ENCODE data around the gene SPACA4. TPM values are rescaled to one million over a fixed set of nuclear protein-coding genes. Genes with fewer than 3 reads are reported as not detected.

Gene SPACA4
- total and polyA plus RNA-seq, 4 experiments from 2014 or later: not detected

- Mint-ChIP-seq H3K36me3 (peaks cover 14 to 51% of the 10 kb centered on the region in 2 donors), H3K4me3 (peak overlapping the region; percentile 84 to 89 (median 86)), H3K9me3 (peaks cover 0 to 4% (median 0%) of the 10 kb centered on the region in 8 donors), H3K27ac (peak overlapping the region; percentile 92 to 98 (median 95)), H3K27me3 (no peaks in the 10 kb centered on the region), H3K4me1 (peaks cover 12 to 51% (median 33%) of the 10 kb centered on the region in 4 donors)
- Histone ChIP-seq H3K9me3 (ENCODE audit: control insufficient read depth in 1 of 2, low read length in 2 of 2) (no peaks in the 10 kb centered on the region), H3K36me3 (ENCODE audit: insufficient read depth, low read length) (peaks cover 35% of the 10 kb centered on the region), H3K4me3 (ENCODE audit: low read length in 2 of 2) (peak overlapping the region; percentile 3 to 4), H3K27ac (ENCODE audit: low read depth, low read length) (peak overlapping the region; percentile 88), H3K27me3 (ENCODE audit: insufficient read depth, low read length) (no peaks in the 10 kb centered on the region), H3K4me1 (ENCODE audit: insufficient read depth, low read length) (peaks cover 37% of the 10 kb centered on the region)
- intact Hi-C loops (cut with micrococcal nuclease): no loop called here
- ChIA-PET POLR2A (ENCODE audit: partially characterized antibody) (interaction anchor here (0.7 to 6.4 kb wide), 9 partner anchors 11 to 301 kb away, joined by 3 to 76 read pairs (median 6); partner anchors contain the start of genes CA11, RPL18 and SPHK2), CTCF (ENCODE audit: partially characterized antibody) (interaction anchor here (2.6 kb wide), 1 partner anchor 12 kb away, joined by 16 read pairs; the partner anchor contains the start of gene CA11)
- DNase-seq: no peak
These were observed 27.4 kb downstream of the SPACA4 start for GRCh38 chr19:48634036-48634342.

DNA sequence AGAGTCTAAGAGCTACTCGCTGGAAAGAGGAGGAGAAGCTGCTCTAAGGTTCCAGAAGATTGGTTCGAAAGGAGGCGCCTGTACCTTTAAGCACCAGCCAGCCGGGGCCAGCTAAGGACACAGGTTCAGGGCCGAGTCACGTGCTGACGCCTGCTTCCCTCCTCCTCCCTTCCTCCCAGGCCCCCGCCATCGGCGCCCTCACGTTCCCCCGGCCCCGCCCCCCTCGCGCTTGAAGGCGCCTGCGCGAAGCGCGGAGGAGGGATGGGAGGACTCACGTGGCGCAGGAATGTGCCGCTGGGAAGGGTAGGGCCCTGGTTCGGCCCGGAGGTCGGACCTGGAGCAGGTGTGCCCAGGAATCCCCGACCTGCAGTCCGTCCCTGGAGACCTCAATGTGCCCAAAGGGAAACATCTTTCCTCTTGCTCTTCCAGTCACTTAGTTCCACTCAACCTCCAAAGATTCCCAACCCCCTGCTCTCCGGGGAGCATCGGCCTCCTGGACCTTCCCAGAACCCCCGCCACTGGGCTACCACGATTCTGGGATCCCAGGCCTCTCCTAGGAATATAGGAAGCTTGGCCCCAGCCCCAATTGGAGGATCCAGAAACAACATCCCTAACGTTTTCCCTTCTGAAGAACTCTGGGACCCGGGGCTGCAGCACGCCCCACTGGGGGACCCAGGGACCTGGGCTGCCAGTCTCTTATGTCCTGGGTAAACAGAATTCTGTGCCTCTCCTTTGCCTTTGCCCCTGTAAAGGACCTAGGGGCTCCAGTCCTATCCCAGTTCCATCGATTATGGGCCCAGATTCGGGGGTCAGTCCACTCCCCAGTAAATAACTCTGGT is 28.1 kb downstream of the SPACA4 start:
- ChIA-PET CTCF (ENCODE audit: partially characterized antibody) (interaction anchor here (2.6 kb wide), 1 partner anchor 11 kb away, joined by 16 read pairs; the partner anchor contains the start of gene CA11), POLR2A (ENCODE audit: partially characterized antibody) (interaction anchor here (0.6 to 6.4 kb wide), 10 partner anchors 10 to 302 kb away, joined by 3 to 76 read pairs (median 6); partner anchors contain the start of genes CA11, RPL18 and SPHK2)
- Histone ChIP-seq H3K4me3 (ENCODE audit: low read length in 2 of 2) (peak overlapping the region; percentile 46 to 50), H3K36me3 (ENCODE audit: insufficient read depth, low read length) (peaks cover 35% of the 10 kb centered on the region), H3K9me3 (ENCODE audit: control insufficient read depth in 1 of 2, low read length in 2 of 2) (no peaks in the 10 kb centered on the region), H3K27ac (ENCODE audit: low read depth, low read length) (peak overlapping the region; percentile 88), H3K27me3 (ENCODE audit: insufficient read depth, low read length) (no peaks in the 10 kb centered on the region), H3K4me1 (ENCODE audit: insufficient read depth, low read length) (peaks cover 43% of the 10 kb centered on the region)
- H3K4me1 Mint-ChIP-seq: peaks cover 16 to 56% (median 37%) of the 10 kb centered on the region in 4 donors
- H3K4me3 Mint-ChIP-seq: peak overlapping the region; percentile 84 to 89 (median 86)
- peaks cover 14 to 47% of the 10 kb centered on the region in 2 donors for H3K36me3 Mint-ChIP-seq
- H3K9me3 Mint-ChIP-seq: peaks cover 0 to 4% (median 0%) of the 10 kb centered on the region in 8 donors
- H3K27me3 Mint-ChIP-seq: no peaks in the 10 kb centered on the region
- H3K27ac Mint-ChIP-seq: peak overlapping the region; percentile 92 to 98 (median 95)
- peak; percentile 87 to 92 (median 88) for DNase-seq
- intact Hi-C loops (cut with micrococcal nuclease): loop anchor here (1.0 to 5.0 kb wide), 2 partner anchors 46 to 358 kb away; partner anchors contain the start of genes GYS1 and RUVBL2

DNA sequence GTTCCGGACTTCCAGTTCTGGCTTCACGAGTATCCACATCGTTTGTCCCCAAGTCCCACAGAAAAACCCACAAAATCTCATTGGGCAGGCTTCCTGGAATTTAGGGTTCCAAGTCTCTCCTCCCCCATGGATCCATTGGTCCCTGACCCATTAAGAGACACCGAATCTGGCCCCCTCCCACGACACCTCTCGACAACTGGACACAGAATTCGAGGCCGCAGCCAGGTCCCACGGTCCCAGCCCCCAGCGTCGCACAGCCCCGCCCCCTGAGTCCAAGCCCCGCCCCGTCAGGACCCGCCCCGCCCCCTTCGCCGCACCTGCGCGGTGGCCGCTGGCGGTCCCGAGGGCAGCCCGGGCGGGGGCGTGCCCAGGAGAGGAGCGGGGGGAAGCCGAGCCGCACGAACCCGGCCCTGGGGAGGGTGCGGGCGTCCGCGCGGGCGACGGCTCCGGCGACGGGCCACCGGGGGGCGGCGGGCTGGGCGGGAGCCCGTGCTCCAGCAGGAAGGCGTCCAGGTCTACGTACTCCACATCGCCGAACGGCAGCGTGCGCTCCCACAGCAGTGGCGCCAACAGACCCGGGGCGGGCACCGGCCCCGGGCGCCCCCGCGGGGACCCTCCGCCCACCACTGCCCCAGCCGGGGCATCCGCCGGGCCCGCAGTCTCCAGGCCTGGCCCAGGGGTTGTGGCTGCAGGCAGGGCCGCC is 28.9 kb downstream of the SPACA4 start:
- Histone ChIP-seq H3K4me3 (ENCODE audit: low read length in 2 of 2) (peak overlapping the region; percentile 52 to 88), H3K27me3 (ENCODE audit: insufficient read depth, low read length) (no peaks in the 10 kb centered on the region), H3K27ac (ENCODE audit: low read depth, low read length) (peak overlapping the region; percentile 88), H3K9me3 (ENCODE audit: control insufficient read depth in 1 of 2, low read length in 2 of 2) (no peaks in the 10 kb centered on the region), H3K36me3 (ENCODE audit: insufficient read depth, low read length) (peaks cover 28% of the 10 kb centered on the region), H3K4me1 (ENCODE audit: insufficient read depth, low read length) (peaks cover 46% of the 10 kb centered on the region)
- Mint-ChIP-seq H3K27me3 (no peaks in the 10 kb centered on the region), H3K36me3 (peaks cover 11 to 41% of the 10 kb centered on the region in 2 donors), H3K4me3 (peak overlapping the region; percentile 89 to 100 (median 99)), H3K4me1 (peaks cover 20 to 62% (median 41%) of the 10 kb centered on the region in 4 donors), H3K27ac (peak overlapping the region; percentile 92 to 98 (median 95)), H3K9me3 (peaks cover 0 to 4% (median 0%) of the 10 kb centered on the region in 8 donors)
- CTCF ChIA-PET (ENCODE audit: partially characterized antibody): interaction anchor here (2.3 to 2.7 kb wide), 3 partner anchors 10 to 40 kb away, joined by 5 to 16 read pairs (median 16); partner anchors contain the start of gene CA11
- intact Hi-C loops (cut with micrococcal nuclease): loop anchor here (1.0 to 5.0 kb wide), 2 partner anchors 47 to 357 kb away; partner anchors contain the start of genes GYS1 and RUVBL2
- peak; percentile 67 to 73 (median 69) for DNase-seq
- POLR2A ChIA-PET (ENCODE audit: partially characterized antibody): interaction anchor here (1.2 to 6.4 kb wide), 9 partner anchors 7 to 330 kb away, joined by 3 to 76 read pairs (median 37); partner anchors contain the start of genes CA11, FAM83E, FTL and RPL18

DNA sequence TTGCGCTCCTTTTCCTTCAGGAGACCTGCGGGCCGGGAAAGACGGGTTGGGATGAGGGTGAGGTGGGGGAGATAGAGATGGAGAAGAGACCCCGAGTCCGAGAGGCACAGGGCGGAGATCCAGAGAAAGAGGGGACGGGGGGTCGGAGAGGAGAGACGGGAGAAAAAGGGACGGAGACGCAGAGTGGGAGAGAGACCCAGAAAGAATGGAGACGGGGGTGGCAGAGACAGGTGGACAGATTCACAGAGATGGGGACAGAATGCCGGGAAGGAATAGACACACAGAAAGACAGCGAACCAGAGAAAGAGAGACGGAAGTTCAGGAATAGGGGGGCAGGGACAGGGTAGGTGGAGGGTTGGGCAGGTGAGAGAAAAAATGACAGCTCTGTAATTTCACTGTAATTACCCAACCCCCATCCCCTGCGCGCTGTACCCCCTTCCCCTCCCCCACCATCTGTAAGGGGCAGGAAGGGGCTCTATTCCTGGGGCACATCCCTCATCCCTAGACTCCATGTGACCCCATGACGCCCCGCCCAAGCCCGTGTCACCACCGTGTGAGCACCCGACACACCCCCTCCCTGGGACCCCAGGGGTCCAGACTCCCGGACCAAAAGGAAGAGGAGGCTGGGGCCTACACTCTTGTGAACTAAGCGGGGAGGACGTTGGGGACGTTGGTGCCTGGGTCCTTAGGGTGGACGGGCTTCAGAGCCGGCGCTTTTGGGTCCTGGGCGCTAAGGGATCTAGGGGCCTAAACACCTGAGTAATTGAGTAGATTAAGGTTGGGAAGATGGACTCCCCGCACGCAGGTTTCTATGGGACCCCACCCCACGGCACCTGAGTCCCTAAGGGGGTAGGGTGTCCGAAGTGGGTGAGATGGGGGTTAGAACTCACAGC is 29.7 kb downstream of the SPACA4 start:
- ChIA-PET POLR2A (ENCODE audit: partially characterized antibody) (interaction anchor here (1.2 to 3.4 kb wide), 8 partner anchors 8 to 329 kb away, joined by 3 to 70 read pairs (median 21); partner anchors contain the start of genes CA11, FAM83E, FTL and RPL18), CTCF (ENCODE audit: partially characterized antibody) (interaction anchor here (1.3 to 2.7 kb wide), 3 partner anchors 9 to 39 kb away, joined by 4 to 16 read pairs (median 5); partner anchors contain the start of gene CA11)
- intact Hi-C loops (cut with micrococcal nuclease): loop anchor here (1.0 to 5.0 kb wide), 4 partner anchors 48 to 356 kb away; partner anchors contain the start of genes GYS1 and RUVBL2
- Histone ChIP-seq H3K27me3 (ENCODE audit: insufficient read depth, low read length) (no peaks in the 10 kb centered on the region), H3K4me1 (ENCODE audit: insufficient read depth, low read length) (peaks cover 46% of the 10 kb centered on the region), H3K4me3 (ENCODE audit: low read length in 2 of 2) (peak overlapping the region; percentile 52 to 88), H3K9me3 (ENCODE audit: control insufficient read depth in 1 of 2, low read length in 2 of 2) (no peaks in the 10 kb centered on the region), H3K36me3 (ENCODE audit: insufficient read depth, low read length) (peaks cover 20% of the 10 kb centered on the region), H3K27ac (ENCODE audit: low read depth, low read length) (peak overlapping the region; percentile 88)
- peak overlapping the region; percentile 89 to 100 (median 99) for H3K4me3 Mint-ChIP-seq
- H3K9me3 Mint-ChIP-seq: peaks cover 0 to 4% (median 0%) of the 10 kb centered on the region in 8 donors
- peaks cover 11 to 37% of the 10 kb centered on the region in 2 donors for H3K36me3 Mint-ChIP-seq
- peak overlapping the region; percentile 93 to 99 (median 97) for H3K27ac Mint-ChIP-seq
- DNase-seq: peak in 2 of 5 donors; percentile 18 to 60
- peaks cover 20 to 59% (median 41%) of the 10 kb centered on the region in 4 donors for H3K4me1 Mint-ChIP-seq
- H3K27me3 Mint-ChIP-seq: no peaks in the 10 kb centered on the region

DNA sequence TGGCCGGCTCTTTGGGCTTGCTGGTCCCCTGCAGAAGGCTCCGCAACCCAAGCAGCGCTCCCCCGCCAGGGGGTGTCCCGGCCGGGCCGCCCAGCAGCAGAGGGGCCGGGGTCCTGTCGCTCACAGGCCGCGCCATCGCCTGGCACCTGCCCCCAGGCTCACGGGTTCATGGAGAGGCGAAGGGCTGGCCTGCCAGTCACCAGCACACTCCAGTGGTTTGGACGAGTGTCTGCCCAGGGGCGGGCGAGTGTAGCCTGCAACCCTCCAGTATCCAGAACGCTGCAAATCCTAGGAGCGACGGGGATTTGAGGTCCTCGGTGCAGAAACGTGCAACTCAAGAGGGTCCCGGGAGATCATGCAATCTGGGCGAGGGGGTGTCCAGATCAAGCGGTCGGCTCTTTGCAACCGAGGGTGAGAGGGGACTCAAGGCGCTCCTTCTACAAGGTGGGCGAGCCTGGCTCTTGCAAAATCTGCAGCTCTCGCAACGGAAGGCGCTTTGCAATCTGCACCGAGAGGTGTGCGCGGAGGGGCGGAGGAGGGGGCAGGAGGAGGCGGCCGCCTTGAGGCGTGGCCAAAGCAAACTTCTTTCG is 30.4 kb downstream of the SPACA4 start, which contains the start of gene DBP:
DBP (minus strand) TSS at position 521 of the 590 bp plus-strand sequence; CDS start at position 136, 385 bp downstream.
- H3K27ac Mint-ChIP-seq: peak within 1 kb of the TSS; percentile 93 to 100 (median 99)
- peaks cover 0 to 4% (median 0%) of the 10 kb centered on the region in 8 donors for H3K9me3 Mint-ChIP-seq
- peaks cover 20 to 56% (median 41%) of the 10 kb centered on the region in 4 donors for H3K4me1 Mint-ChIP-seq
- intact Hi-C loops (cut with micrococcal nuclease): loop anchor here (1.0 to 5.0 kb wide), 6 partner anchors 13 to 355 kb away; partner anchors contain the start of genes GYS1, RPL18, RUVBL2 and SPHK2
- H3K27me3 Mint-ChIP-seq: no peaks in the 10 kb centered on the region
- peak in 1 of 5 donors; percentile 62 for DNase-seq
- no peaks in the 10 kb centered on the region for H3K27me3 ChIP-seq (ENCODE audit: insufficient read depth, low read length)
- H3K36me3 Mint-ChIP-seq: peaks cover 6 to 30% of the 10 kb centered on the region in 2 donors
- H3K9me3 ChIP-seq (ENCODE audit: control insufficient read depth in 1 of 2, low read length in 2 of 2): no peaks in the 10 kb centered on the region
- peaks cover 46% of the 10 kb centered on the region for H3K4me1 ChIP-seq (ENCODE audit: insufficient read depth, low read length)
- H3K4me3 ChIP-seq (ENCODE audit: low read length in 2 of 2): peak within 1 kb of the TSS; percentile 52 to 88
- H3K36me3 ChIP-seq (ENCODE audit: insufficient read depth, low read length): peaks cover 14% of the 10 kb centered on the region
- peak within 1 kb of the TSS; percentile 88 for H3K27ac ChIP-seq (ENCODE audit: low read depth, low read length)
- CTCF ChIA-PET (ENCODE audit: partially characterized antibody): interaction anchor here (1.3 to 2.7 kb wide), 3 partner anchors 9 to 38 kb away, joined by 4 to 16 read pairs (median 5); partner anchors contain the start of gene CA11
- POLR2A ChIA-PET (ENCODE audit: partially characterized antibody): interaction anchor here (0.9 to 3.4 kb wide), 14 partner anchors 9 to 304 kb away, joined by 3 to 70 read pairs (median 7); partner anchors contain the start of genes CA11, FAM83E, RPL18 and SPHK2
- H3K4me3 Mint-ChIP-seq: peak within 1 kb of the TSS; percentile 89 to 100 (median 99)

All from CD4-positive, alpha-beta memory T cell (primary cell).